ENCODE data around the gene TNFRSF8.
"Not testable (repeated sequence)": the region's sequence is repeated elsewhere in the genome, so short reads cannot be mapped to it uniquely, and the experiment has no call there.

Gene TNFRSF8

DNA sequence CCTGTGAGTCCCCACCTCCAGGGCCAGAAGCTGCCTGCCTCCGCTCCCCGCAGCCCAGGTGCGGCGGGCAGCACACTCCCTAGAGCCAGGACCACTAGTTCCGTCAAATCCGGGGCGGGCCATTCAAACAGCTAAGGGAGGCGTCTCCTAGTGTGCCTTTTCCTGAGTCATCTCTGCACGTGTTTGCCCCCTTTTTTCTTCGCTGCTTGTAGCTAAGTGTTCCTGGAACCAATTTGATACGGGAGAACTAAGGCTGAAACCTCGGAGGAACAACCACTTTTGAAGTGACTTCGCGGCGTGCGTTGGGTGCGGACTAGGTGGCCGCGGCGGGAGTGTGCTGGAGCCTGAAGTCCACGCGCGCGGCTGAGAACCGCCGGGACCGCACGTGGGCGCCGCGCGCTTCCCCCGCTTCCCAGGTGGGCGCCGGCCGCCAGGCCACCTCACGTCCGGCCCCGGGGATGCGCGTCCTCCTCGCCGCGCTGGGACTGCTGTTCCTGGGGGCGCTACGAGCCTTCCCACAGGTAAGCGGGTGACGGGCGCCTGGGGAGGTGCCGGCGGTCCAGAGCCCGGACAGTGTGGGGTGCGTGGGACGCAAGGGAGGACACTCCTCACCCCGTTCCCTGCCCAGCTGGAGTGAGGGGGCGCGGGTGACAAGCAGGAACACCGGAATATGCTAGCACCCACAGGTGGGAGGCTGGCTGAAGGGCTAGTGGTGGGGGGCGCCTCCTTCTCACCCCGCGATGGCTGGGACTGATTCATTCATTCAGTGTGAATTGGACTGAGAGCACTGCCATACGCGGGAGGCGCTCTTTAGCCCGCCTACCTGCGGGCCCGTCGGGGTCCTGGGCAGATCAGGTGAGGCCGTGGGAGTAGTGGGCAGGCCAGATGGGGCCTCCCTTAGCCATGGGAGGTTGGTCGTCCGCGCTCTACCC lies at the start of gene TNFRSF8:
Gene TNFRSF8 (plus strand): TSS at position 163 of the 932 bp plus-strand sequence. CDS start 296 bp downstream, at position 459.
- peak in 2 of 4 experiments; percentile 18 to 45 for DNase-seq

DNA sequence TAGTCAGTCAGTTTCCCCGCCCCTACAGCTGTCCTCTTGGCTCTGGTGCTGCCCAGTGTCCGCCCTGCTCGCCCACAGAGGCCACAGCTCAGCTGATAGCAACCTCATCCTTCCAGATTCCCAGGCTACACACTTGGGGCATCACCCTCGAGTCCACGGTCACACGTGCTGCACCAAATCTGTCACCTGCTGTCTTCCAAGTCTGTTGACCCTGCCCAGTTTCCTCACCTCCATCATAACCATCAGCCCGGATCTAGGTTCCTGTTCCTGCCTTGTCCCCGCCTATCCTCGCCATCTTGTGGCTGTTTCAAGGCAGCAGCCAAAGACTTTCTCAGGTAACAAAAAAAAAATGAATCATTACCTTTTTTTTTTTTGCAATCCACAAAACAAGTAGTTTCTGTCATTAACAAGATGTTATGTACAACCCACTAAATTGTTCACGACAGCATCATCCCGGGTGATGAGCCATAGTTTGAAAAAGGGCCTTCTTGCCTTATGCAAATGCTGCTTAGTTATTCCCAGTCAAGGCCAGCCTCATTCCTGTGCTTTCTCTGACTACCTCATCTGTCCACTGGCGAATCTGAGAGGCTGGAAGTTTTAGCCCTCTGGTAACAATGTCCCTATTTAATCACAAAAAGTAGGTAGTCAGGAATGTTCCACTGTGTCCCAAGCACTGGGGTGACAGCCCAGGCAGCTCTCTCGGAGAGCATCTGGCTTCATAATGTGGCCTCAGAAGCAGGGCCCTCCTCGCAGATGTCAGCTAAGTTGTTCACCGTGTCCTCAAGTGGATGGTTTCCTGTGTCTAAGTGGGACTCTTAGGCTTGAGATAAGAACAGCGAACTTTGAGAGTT lies 48.7 kb upstream of the TNFRSF8 start:
- DNase-seq = no peak

DNA sequence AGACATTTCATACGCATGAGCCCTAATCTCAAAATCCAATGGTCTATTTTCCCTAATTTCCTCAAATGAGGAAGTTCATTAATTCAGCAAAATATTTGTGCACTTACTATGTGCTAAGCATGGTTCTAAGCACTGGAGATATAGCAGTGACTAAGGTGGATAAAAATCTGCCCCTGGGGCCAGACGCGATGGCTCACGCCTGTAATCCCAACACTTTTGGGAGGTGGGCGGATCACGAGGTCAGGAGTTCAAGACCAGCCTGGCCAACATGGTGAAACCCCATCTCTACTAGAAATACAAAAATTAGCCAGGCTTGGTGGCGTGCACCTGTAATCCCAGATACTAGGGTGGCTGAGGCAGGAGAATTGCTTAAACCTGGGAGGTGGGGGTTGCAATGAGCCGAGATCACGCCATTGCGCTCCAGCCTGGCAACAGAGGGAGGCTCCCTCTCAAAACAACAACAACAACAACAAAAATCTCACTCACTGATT lies 48.1 kb upstream of the TNFRSF8 start:
- DNase-seq = no peak

DNA sequence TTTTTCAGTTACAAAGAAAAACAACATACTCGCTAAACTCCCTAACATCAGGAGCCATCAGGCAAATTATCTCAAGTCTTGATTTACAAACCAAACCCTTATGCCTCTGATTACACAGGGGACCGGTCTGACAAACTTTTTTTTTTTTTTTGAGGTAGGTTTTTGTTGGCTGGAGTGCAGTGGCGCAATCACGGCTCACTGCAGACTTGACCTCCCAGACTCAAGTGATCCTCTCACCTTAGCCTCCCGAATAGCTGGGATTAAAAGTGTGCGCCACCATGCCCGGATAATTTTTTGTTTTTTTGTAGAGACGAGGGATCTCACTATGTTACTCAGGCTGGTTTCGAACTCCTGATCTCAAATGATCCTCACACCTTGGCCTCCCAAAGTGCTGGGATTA lies 47.6 kb upstream of the TNFRSF8 start:
- no peak for DNase-seq

- no peak for DNase-seq
Observed at GRCh38 chr1:12016182-12016581, 46.9 kb upstream of the TNFRSF8 start.

DNA sequence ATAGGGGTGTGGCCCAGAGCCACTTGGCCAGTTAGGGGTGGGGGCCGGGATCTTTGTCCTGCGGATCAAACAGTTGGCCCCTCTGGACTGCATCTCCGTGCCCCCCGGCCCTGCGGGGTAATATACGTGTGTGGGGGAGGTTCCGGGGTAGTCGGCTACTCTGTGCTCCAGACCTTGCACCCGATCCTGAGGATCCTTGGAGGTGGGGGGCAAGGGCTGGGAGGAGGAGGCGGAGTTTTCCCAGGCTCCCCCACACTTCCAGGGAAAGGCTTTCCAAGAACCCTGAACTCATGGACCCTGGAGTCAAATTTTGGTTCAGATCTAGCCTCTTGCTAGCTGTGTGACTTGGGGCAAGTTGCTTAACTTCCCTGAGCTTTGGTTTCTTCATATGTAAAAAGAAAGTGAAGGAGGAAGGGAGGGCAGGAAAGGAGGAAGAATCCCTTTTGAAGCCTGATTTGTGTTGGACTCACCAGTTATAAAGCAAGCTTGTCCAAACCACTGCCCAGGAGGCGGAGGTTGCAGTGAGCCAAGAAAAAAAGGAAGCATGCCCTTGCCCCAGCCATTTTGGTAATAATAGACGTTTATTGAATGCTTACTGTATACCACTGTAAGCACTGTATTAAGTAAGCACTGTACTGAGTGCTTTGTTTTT lies 43.1 kb upstream of the TNFRSF8 start:
- DNase-seq = no peak

- DNase-seq = no peak
Observed at GRCh38 chr1:12021616-12022015, 41.5 kb upstream of the TNFRSF8 start.

- DNase-seq = no peak
Observed at GRCh38 chr1:12022036-12022435, 41.1 kb upstream of the TNFRSF8 start.

- no peak for DNase-seq
Observed at GRCh38 chr1:12026586-12026985, 36.5 kb upstream of the TNFRSF8 start.

GRCh38 chr1:12028248-12028647 lies 34.9 kb upstream of the TNFRSF8 start:
- DNase-seq = no peak

GRCh38 chr1:12028957-12029511 lies 34.1 kb upstream of the TNFRSF8 start:
- no peak for DNase-seq

- DNase-seq = no peak
Observed at GRCh38 chr1:12029720-12030339, 33.3 kb upstream of the TNFRSF8 start.

- peak in 2 of 4 experiments; percentile 9 to 19 for DNase-seq
Observed at GRCh38 chr1:12031039-12031980, 31.8 kb upstream of the TNFRSF8 start.

GRCh38 chr1:12032161-12032621 lies 30.9 kb upstream of the TNFRSF8 start:
- DNase-seq = no peak

DNA sequence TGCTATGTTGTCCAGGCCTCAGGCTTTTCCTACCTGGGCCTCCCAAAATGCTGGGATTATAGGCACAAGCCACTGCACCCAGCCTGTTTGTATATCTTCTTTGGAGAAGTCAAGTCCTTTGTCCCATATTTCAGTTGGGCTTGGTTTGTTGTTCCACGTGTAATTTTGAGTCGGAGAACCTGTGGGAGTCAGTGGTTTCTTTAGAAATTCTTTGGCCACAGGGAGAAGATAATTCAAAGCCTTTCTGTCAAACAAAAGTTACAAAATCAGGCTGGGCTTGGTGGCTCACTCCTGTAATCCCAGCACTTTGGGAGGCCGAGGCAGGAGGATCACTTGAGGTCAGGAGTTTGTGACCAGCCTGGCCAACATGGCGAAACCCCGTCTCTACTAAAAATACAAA lies 29.7 kb upstream of the TNFRSF8 start:
- not testable (repeated sequence) for DNase-seq

- no peak for DNase-seq
Observed at GRCh38 chr1:12034381-12034801, 28.7 kb upstream of the TNFRSF8 start.

DNA sequence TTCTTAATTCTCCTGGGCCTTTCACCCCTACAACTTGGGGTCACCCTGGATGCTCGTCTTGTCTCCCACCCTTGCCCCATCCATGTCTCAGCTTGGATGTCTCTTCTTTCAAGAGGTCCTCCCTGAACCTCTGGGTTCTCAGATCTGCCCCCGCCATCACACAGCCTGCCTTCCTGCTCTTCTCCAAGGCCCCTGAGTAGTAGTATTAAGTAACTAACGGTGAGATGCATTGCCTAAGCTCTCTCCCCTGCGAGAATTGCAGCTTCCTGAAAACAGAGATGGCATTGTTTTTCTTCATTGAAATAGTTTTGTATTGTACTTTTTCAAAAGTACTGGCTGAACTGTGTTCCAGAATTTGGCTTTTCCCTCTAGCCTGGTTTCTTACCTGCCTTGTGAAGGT lies 27.8 kb upstream of the TNFRSF8 start:
- no peak for DNase-seq

DNA sequence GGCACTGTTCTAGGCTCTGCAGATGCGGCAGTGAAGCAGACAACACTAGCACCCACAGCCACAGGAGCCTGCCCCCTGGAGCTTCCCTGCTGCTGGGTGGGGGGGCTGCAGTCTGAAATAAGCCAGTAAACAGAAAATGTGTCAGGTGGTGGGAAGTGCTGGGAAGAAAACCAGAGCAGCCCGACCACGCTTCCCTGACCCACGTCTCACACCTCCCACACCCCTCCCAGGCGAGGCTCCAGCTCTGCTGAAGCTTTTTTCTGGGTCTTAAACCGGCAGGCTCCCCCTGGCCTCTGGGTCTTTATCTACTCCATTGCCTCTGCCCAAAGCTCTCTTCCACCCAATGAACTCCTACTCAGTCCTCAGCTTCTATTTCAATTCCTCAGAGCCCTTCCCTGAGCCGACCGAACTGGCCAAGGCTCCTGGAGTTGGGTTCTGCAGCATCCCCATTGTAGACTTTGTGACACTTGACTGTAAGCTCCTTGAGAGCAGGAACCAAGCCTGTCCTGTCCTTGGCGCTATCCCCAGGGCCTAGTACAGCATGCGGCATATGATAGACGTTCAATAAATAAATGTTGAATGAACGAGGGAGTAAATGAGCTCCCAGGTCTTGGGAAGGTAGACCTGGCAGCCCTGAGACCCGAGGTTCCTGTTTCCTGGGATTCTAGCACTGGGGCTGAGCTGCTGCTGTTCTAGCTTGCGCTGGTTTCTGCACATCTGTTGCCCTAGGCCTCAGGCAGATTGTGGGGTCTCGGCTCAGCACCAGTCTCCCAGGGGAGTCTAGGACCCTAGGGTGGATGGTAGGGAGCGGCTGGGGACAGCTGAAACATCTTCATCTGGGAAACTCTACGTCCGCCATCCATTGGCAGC lies 25.4 kb upstream of the TNFRSF8 start:
- DNase-seq = no peak

GRCh38 chr1:12038356-12039163 lies 24.5 kb upstream of the TNFRSF8 start:
- no peak for DNase-seq

All from activated CD4-positive, CD25-positive, alpha-beta regulatory T cell (primary cell).